ENCODE results near the gene GALNT1.

The GALNT1 gene

DNA sequence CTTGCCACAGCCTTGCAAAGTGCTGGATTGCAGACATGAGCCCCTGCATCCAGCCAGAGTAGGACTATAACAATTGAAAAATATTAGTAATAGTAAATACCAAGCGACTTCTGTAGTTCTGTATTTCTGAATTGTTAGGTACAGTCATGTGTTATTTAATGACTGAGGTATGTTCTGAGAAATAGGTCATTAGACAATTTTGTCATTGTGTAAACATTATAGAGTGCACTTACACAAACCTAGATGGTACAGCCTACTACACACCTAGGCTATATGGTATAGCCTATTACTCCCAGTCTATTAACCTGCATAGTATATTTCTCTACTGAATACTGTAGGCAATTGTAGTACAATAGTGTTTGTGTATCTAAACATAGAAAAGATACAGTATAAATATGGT lies 92.1 kb downstream of the GALNT1 start:
- DNase-seq (ENCODE audit: low spot score), result no peak

DNA sequence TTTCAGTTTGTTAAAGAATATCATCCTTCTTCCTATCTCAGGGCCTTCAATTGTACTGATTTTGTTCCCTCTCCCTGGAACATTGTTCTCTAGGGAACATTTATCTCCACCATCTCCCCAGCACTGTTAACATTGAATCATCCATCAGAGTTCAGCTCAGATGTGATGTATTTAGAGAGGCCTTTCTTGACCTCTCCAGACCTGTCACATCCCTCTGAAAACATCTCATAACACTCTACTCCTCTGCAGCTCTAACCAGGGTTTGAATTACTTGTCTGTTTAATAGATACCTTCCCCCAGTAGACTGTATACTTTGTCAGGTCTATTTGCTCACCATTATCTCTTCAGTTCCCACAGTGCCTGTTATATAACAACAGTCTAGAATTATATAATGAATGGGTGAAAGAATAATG lies 98.6 kb downstream of the GALNT1 start:
- no peak for DNase-seq (ENCODE audit: low spot score)

DNA sequence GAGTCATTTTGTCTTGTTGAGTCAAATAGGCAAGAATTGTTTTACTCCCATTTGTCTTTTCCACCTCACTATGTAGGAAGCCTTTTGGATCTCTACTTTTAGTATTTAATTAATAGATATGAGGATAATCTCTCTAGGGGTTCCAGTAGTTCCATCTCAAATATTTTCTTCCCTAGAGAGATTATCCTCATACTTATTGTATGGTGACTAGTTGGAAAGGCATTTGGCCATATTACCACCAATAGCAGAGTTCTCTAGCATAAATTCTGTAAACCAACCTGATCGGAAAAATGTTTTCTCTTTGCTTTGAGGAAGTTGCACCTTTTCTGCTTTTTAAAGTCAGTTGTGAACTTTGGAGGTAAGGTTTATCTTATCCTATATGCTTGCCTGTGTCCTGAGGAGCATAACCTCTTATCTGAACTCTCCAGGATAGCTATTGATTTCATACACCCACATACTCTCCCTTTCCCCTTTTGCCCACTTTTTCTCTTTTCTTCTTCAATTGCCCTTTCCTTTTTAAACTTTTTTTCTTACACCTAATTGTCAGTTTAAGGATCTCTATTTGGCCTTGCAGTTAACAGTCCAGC lies 100.8 kb downstream of the GALNT1 start:
- no peak for DNase-seq (ENCODE audit: low spot score)

DNA sequence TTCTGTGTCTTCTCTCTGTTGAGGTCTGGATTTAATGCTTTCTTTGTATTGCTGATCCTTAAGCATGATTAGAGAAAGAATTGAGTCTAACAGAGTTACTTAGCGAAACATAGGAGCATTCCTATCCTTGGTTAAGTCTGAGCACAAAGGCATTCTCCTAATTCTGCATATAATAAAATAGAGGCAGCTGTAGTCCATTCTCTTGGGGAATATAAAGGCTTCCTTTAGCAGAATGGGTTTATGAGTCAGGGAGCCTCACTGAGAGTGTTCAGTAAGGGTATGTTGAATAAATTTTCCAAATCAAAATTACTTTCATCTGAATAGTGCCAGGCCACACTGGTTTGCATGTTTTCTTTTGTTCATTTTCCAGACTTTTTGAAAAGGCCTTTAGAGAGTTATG lies 101.5 kb downstream of the GALNT1 start:
- no peak for DNase-seq (ENCODE audit: low spot score)

DNA sequence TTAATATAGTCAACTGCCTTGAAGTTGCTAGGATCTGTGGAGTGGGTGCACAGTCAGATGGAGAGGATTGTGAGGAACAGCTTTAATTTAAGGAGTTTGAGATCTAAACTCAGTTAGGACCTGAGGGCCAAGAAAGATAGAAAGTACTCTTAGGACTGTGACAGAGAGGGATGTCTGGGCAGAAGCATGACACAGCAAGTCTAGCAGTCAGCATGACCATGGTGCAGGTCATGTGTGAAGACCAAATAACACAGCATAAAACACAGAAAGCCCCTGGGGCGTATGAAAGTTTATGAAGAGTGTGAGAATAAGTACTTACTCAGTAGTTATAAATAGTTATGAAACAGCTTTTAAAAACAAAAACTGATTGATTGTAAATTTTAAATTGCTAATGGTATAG lies 107.2 kb downstream of the GALNT1 start:
- no peak for DNase-seq (ENCODE audit: low spot score)

DNA sequence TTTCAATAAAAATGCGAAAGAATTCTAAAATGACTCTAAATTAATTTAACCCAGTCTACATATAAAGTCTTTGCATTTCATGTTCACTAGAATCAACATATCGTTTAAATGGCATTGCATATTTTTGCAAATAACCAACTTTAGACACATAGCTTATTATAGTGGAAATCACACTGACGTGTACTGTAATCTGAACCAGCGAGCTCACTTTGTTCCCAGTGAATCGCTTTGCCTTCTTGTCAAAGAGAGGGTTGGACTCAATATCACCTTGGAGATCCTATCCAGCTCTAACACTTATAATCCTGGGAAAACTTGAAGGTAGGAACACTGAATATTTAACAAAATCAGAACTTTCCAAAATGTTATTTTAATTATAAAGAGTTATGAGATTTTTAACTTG lies 108.2 kb downstream of the GALNT1 start:
- no peak for DNase-seq (ENCODE audit: low spot score)

DNA sequence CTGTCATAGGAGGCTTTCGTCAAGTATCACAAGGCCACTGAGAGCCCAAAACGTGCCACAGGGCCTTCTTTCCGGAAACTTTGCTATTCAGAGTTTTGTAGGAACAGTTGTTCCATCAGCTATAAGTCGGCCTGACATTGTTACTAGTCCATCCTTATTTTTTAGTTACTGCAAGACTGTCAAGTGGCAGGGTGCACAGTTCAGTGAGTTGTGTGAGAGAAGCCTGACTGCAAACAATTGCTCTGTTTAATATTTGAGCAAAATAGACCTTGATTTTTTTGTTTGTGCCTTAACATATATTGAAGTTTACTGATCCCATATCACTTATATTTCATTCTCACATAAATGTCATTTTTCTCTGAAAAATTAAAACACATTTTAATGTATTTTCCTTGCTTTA lies 110.1 kb downstream of the GALNT1 start:
- DNase-seq (ENCODE audit: low spot score), result no peak

DNA sequence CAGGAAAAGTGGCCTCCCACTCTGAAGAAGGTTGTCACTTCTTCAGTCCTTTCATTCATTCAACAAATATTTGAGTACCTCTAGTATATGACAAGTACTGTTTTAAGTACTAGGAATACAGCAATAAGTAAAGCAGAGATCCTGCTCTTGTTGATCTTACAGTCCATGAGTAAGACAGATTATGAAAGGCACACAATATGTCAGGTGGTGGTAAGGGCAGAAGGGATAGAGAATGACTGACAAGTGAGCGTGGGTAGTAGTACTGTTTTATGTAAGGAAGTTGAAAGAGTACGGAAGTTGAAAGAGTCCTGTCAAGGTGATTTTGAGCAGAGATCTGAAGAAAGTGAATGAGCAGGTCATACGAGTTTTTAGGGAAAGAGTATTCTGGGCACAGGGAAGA lies 111.3 kb downstream of the GALNT1 start:
- DNase-seq (ENCODE audit: low spot score), result no peak

DNA sequence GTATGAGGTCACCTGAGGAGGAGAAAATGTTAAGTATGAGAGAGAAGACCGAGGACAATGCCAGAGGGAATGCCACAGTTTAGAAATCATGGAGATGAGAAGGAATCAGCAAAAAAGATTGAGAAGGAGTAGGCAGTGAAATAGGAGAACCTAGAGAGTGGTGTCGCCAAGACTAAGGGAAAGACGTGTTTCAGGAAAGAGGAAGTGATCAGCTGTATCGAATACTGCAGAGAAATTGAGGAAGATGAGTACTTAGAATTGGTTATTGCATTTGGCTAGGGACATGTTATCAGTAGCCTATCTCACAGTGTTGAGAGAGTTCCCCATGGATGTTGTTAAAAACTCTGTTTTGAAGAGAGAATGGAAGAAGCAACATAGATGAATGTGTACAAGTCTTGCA lies 112.3 kb downstream of the GALNT1 start:
- DNase-seq (ENCODE audit: low spot score), result no peak

DNA sequence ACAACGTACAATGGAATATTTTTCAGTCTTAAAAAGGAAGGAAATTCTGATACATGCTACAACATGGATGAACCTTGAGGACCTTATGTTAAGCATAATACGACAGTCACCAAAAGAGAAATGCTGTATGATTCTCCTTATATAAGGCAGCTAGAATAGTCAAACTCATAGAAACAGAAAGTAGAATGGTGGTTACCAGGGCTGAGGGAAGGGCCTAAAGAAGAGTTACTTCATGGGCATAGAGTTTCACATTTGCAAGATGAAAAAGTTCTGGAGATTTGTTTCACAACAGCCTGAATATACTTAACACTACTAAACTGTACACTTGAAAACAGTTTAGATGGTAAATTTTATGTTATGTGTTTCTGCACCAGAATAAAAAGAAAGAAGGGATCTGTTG lies 113.3 kb downstream of the GALNT1 start:
- DNase-seq (ENCODE audit: low spot score), result no peak

DNA sequence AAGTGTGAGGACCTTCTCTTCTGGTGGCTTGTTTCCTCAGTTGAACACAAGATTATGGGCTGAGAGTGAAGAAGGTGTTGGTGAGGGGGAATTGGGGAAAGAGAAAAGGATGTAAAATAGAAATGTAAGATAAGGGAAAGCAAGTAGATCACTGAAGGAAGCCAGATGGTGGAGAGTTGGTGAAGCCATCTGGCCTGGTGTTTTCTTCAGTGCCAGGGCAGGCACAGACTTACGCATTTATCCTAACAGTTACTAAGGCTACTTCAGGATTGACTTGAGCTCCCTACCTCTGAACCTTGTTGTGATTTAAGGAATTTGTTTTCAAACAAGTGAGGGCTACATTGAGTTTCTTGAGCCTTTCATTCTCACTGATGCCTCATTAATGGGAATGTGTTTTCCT lies 113.8 kb downstream of the GALNT1 start:
- DNase-seq (ENCODE audit: low spot score), result no peak

DNA sequence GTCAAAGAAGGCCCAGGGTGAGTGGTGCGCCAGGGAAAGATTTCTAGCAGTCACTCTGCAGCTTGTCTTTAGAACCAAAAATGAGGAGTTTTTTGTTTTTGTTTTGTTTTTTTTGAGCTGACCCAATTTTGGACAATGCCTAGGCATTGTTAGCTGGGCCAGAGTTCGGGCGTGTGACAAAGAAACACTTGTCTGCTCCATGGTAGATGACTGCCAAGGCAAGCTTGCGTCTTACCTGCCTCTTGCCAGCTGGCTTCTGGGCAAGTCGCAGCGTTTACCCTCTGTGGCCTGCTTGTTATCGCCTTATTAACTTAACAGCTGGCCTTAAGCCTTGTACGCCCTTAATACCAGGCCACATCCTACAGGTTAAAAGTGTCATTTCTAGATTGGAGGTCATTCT lies 114.3 kb downstream of the GALNT1 start:
- DNase-seq (ENCODE audit: low spot score), result no peak

DNA sequence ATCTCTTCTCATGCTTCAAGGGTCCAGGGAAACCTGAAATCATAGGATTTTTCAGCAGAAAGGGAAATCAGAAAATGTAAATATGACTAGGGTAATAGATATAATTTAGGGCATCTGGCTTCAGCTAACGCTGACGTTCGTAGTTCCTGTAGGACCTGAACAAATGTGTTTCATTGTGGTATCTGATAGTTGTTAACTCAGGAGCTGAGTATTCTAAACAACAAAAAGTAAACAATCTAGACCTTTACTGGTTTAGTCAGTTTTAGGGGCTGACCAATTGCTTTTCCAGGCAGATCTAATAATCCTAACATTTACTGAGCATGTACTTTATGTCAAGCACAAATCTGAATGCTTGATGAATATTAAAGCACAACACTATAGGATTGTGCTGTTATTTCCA lies 114.8 kb downstream of the GALNT1 start:
- DNase-seq (ENCODE audit: low spot score), result no peak

DNA sequence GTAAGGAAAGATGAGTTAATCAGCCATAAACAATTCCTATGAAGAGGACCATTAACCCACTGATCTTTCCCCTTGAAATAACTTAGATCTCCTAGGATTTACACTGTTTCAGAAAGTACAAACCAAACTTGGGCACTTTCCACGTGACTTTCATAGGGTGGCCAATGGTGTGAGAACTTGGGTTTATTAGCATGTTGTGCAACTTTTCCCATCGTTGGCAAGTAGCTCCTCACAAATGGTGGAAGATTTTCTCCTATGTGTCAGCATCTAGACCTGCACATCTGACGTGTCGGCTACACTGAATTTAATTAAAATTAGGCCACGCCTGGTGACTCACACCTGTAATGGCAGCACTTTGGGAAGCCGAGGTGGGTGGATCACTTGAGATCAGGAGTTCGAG lies 116.3 kb downstream of the GALNT1 start:
- DNase-seq (ENCODE audit: low spot score), result no peak

DNA sequence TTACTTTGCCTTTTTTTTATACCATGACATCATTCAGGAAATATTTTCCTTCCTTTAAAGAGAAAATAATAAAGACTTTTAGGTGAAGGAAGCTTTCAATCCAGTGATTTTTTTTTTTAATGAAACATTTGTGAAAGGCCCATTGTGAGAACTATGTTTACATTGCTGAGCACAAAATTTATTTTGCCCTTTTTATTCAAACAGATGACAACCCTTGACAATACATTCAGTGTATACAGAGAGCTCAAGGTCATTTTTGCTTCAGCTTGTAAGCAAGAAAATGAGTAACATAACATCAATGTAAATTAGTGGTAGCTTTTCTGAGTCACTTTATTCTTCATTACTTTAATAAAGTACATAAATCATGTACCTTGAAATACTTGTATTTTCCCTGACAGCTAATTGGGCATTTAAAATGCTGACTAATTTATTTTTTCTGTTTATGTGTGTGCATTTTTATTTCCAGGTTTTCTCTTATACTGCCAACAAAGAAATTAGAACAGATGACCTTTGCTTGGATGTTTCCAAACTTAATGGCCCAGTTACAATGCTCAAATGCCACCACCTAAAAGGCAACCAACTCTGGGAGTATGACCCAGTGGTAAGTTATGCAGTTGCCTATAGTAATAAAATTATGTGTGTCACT lies 121.6 kb downstream of the GALNT1 start:
- DNase-seq (ENCODE audit: low spot score), result no peak

DNA sequence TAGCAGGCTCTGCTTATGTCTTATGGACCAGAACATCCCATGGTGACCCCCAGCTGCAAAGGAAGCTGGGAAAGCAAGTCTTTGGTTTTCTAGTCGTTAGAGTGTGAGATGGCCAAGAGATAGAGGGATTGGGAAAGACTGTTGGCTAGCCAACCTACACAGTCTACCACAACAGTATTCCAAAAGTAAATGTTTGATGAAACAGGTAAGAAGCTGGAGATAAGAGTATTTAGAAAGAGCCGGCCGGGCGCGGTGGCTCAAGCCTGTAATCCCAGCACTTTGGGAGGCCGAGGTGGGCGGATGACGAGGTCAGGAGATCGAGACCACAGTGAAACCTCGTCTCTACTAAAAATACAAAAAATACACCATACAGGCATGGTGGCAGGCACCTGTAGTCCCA lies 124.4 kb downstream of the GALNT1 start:
- DNase-seq (ENCODE audit: low spot score), result no peak

DNA sequence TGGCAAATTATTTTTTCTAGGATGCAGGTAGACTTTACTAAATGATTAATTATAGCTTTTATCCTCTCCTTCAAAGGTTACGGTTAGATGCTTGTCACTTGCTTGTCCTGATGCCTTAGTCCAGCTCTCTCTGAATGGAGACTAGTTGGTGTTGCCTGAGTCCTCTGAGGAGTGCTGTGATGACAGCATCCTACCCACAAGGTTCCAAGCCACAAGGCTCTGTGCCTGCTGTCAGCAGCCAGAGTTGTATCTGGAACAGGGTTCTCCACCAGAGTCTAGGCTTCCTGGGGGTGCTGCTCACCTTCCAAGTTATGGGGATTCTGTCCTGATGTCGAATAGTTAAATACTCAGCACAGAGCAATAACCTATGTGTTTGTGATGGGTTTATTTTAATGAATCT lies 125.7 kb downstream of the GALNT1 start:
- no peak for DNase-seq (ENCODE audit: low spot score)

DNA sequence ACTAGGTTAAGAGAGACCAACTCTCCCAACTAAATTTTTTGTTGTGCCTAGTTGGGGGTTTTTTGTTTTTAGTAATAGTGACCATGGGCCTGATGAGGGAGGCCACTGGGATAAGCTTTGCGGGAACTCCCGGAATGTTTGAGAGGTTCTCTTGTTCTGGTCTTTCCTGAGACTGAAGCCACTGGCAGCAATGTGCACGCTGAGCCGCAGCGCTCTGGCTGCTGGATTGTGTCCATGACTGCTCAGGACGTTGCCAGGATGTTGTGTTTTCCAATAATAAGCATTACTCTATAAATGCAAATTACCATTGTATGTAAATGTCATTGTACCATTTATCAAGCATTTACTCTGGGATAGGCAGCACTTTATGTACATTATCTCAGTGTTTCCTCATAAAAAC lies 126.1 kb downstream of the GALNT1 start:
- no peak for DNase-seq (ENCODE audit: low spot score)

DNA sequence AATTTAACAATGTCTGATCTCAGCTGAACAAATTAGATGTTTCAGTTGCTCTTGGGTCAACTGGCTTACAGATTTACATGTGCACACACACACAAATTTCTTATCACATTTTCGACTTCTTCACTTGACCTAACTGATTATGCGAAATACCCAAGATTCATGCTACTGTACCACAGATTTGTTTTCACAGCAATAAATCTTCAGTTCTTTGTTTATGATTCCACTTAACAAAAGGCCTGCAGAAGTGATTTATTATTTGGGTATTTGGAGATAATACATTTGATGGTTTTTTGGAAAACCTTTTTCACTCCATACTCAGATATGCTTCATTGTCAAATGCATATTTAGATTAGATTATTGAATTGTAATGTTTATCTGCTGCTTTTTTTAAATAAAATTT lies 129.0 kb downstream of the GALNT1 start:
- no peak for DNase-seq (ENCODE audit: low spot score)

DNA sequence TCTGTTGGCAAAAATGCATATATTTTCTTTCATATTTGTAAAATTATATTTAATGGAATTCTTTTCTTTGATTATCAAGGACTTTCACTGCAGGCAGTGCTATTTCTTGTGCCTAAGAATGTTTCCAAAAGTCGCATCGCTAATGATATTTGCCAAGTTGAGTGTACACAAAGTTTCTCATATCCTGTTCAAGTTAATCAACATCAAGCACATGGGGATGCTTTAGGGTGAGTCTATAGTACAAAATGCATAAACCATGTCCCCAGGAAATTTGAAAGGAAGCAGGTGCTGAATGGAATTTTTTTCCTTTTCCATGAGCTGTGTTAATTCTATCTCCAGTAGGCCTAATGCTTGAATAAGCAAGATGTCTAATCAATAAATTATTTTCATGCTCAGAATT lies 129.7 kb downstream of the GALNT1 start:
- no peak for DNase-seq (ENCODE audit: low spot score)

DNA sequence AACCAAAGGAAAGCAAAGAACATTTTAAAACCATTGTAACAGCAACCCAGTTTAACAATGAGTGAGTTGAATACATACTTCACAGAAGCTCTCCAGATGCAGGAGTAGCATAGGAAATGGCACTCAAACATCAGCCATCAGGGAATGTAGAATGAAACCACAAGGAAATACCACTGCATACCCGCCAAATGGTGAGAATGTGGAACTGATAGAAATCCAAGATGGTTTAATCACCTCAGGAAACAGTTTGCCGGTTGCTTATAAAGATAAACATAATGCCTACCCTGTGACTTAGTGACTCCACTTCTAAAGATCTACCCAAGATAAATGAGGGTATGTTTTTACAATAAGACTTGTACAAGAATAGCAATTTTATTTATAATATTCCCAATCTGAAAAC lies 132.0 kb downstream of the GALNT1 start:
- DNase-seq (ENCODE audit: low spot score), result no peak

DNA sequence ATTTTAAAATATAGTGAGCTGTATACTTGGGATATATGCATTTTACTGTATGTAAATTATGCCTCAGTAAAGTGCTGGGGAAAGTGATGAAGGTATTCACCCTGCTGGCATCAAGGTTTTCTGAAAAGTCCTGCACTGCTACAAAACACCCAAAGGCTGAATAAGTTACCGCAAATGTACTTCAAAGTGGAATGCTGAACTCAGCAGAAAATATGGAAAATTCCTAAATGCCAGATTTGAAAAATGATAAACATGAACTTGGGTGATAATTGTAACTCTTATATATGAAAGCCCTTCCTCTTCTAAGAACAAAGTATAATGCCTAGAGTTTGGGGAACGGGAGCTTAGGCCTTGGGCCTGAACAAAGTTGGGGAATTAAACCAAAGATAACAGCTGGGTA lies 133.0 kb downstream of the GALNT1 start:
- no peak for DNase-seq (ENCODE audit: low spot score)

DNA sequence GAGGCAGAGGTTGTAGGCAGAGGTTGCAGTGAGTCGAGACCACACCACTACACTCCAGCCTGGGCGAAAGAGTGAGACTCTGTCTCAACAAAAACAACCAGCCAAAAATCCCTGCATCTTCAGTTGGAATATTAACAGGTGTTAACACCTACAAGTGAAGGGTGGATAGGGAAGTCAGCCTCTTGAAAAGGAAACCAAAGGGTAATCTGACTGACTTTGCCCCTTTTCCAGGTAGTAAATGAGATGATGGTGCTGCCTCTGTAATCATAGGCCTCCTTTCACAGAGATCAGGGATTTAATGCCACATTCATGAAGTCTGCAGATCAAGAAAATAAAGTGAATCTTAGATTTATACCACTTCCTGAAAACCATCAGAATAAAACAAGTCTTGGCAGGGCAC lies 133.6 kb downstream of the GALNT1 start:
- DNase-seq (ENCODE audit: low spot score), result no peak

DNA sequence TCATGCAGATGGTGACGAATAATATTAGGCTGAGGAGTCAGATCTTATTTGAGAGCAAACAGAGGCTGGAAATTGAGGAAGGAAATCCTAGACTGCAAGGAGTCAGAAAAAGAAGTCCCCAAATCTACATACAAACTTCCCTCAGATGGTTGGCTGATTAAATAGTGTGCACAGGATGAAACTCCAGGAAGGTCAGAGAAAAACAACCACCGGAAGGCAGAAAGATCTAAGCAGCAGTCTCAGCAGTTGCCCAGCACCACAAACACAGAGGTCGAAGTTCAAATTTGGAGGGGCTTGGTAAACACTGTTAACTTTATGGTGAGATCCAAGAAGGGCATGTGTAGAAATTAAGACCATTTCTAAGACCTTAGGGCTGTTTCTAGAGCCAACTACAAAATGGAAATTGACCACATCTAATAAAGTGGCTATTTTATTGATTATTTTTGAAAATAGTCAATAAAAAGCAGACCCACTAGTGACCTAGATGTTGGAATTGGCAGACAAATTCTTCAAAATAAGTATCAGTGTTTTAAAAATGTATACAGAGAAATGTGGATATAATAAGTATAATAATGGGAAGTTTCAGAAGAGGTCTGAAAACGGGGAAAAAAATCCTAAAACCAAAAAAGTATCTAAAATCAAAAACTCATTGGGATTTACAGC lies 134.8 kb downstream of the GALNT1 start:
- no peak for DNase-seq (ENCODE audit: low spot score)
